ENCODE data around the gene MECP2. TPM values are rescaled to one million over a fixed set of nuclear protein-coding genes. Genes with fewer than 3 reads are reported as not detected.
A peak's percentile ranks its signal among the peaks of the same experiment; 100 is the strongest.

Gene MECP2
- total RNA-seq, 4 donors from 2014 or later = 47.7 to 93.3 (median 61.1) TPM

DNA sequence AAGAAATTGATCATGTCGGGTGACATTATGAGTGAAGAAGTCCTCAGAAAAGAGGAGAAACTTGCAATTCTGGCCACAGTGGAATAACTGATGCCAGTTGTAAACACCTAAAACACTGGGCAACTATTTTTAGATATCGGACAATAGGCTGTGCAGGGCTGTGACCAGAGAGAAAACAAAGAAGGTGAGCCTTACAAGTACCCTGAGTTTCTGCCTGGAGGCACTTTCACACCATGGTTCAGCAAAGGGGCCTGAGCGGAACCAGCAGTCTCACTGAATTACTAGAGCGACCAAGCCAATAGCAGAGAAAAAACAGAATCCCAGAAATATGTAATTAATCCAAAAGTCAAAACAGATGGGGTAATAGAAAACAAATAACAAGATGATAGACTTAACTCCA lies 89.0 kb downstream of the MECP2 start:
- DNase-seq = no peak
- Histone ChIP-seq H3K4me1 (peaks cover 0 to 5% of the 10 kb centered on the region in 2 donors), H3K4me3 (replicated peaks in 1 of 3) (no peak overlapping the region), H3K9me3 (no peaks in the 10 kb centered on the region), H3K27me3 (no peaks in the 10 kb centered on the region), H3K27ac (no peak overlapping the region), H3K36me3 (no peaks in the 10 kb centered on the region)
- WGBS, 2 donors = 47 to 86% methylated on average over 4 of the region's 4 CpGs
- intact Hi-C loops (cut with DNase I) = no loop called here
- TF ChIP-seq, protein P1, sequence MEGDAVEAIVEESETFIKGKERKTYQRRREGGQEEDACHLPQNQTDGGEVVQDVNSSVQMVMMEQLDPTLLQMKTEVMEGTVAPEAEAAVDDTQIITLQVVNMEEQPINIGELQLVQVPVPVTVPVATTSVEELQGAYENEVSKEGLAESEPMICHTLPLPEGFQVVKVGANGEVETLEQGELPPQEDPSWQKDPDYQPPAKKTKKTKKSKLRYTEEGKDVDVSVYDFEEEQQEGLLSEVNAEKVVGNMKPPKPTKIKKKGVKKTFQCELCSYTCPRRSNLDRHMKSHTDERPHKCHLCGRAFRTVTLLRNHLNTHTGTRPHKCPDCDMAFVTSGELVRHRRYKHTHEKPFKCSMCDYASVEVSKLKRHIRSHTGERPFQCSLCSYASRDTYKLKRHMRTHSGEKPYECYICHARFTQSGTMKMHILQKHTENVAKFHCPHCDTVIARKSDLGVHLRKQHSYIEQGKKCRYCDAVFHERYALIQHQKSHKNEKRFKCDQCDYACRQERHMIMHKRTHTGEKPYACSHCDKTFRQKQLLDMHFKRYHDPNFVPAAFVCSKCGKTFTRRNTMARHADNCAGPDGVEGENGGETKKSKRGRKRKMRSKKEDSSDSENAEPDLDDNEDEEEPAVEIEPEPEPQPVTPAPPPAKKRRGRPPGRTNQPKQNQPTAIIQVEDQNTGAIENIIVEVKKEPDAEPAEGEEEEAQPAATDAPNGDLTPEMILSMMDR (IDR thresholded peaks at IDR 0.05) = no peak
- TF ChIP-seq POLR2A (IDR thresholded peaks at IDR 0.05) = no peak

DNA sequence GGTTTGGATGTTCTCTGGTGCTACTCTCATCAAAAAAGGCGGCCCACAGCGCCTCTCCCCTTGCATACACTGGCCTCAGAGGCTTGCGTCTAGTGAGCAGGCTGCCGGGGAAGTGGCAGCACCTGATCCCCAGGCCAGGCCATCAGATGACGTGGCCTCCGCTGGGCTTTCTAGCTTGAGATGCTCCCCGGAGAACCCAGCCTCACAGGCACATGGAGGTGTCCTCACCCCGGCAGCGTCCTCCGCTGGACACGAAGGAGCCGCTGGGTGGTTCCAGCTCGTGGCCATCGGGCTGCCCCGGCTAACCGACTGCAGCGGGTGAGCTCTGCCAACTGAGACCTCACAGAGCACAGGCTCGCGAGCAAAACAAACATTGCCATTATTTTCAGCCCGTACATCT lies 90.6 kb downstream of the MECP2 start:
- Histone ChIP-seq H3K27me3 (no peaks in the 10 kb centered on the region), H3K27ac (no peak overlapping the region), H3K36me3 (no peaks in the 10 kb centered on the region), H3K4me3 (replicated peaks in 1 of 3) (no peak overlapping the region), H3K9me3 (no peaks in the 10 kb centered on the region), H3K4me1 (peaks cover under 1 to 5% of the 10 kb centered on the region in 2 donors)
- no peak for TF ChIP-seq POLR2A (IDR thresholded peaks at IDR 0.05)
- TF ChIP-seq, protein P1 (IDR thresholded peaks at IDR 0.05) = no peak
- WGBS, 2 donors = 81% methylated on average over 5 of the region's 20 CpGs; no CpG with 5 or more reads in 1 of the 2 donors
- intact Hi-C loops (cut with DNase I) = no loop called here
- DNase-seq = no peak

DNA sequence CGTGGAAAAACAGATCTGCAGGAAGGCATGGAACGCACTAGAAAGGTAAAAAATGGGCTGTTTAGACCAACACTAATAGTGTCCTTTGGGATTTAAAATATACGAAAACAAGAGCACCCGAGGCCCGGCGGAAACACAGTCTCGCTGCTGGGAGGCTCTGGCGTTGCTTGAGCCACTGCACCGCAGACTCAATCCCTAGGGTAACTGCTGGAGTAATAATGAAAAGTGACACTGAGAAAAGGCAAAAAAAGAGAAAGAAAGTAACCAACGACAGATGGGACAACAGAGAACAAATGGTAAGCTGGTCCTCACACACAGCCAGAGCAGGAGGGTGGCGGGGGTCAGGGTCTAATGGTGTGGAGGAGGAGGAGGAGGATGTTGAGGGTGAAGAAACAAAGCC lies 93.2 kb downstream of the MECP2 start:
- no peaks in the 10 kb centered on the region for H3K36me3 ChIP-seq
- intact Hi-C loops (cut with DNase I) = no loop called here
- TF ChIP-seq POLR2A (IDR thresholded peaks at IDR 0.05) = no peak
- TF ChIP-seq, protein P1 (IDR thresholded peaks at IDR 0.05) = no peak
- no peaks in the 10 kb centered on the region for H3K27me3 ChIP-seq
- no peak overlapping the region for H3K27ac ChIP-seq
- no peak overlapping the region for H3K4me3 ChIP-seq (replicated peaks in 1 of 3)
- H3K9me3 ChIP-seq = no peaks in the 10 kb centered on the region
- DNase-seq = no peak
- WGBS, 2 donors = 71 to 85% methylated on average over 11 of the region's 11 CpGs
- H3K4me1 ChIP-seq = peaks cover 0 to 4% of the 10 kb centered on the region in 2 donors

DNA sequence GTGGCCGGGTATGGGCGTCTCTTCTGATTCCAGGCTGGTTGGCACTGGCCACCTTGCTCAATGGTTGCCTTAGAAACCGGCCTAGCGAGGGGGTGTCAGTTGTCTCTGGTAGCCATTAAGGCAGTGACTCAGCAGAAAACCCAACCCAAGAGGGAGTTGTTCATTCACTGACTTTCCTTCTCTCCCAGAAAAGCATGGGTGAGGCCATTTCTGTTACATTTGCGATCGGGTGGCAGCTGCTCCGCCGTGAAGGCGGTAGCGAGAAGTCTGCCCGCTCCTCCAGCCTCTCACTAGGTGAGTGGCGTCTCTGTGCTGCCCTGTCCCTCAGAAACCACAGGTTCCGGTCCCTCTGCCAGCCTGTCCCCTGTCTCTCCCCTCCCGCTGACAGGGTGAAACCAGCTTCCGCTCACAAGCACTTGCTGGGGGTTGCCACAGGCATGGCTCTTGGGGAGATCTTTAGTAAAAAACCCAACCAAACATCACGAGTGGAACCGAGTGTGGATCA lies 95.2 kb downstream of the MECP2 start:
- no peaks in the 10 kb centered on the region for H3K36me3 ChIP-seq
- no peaks in the 10 kb centered on the region for H3K9me3 ChIP-seq
- H3K4me1 ChIP-seq = peaks cover 0 to 4% of the 10 kb centered on the region in 2 donors
- no peak for TF ChIP-seq POLR2A (IDR thresholded peaks at IDR 0.05)
- TF ChIP-seq, protein P1 (IDR thresholded peaks at IDR 0.05) = no peak
- H3K27ac ChIP-seq = no peak overlapping the region
- no peak overlapping the region for H3K4me3 ChIP-seq (replicated peaks in 1 of 3)
- no peaks in the 10 kb centered on the region for H3K27me3 ChIP-seq
- DNase-seq = peak in 1 of 2 donors; percentile 39
- intact Hi-C loops (cut with DNase I) = no loop called here
- 72 to 82% methylated on average over 11 to 15 of the region's 17 CpGs for WGBS, 2 donors

DNA sequence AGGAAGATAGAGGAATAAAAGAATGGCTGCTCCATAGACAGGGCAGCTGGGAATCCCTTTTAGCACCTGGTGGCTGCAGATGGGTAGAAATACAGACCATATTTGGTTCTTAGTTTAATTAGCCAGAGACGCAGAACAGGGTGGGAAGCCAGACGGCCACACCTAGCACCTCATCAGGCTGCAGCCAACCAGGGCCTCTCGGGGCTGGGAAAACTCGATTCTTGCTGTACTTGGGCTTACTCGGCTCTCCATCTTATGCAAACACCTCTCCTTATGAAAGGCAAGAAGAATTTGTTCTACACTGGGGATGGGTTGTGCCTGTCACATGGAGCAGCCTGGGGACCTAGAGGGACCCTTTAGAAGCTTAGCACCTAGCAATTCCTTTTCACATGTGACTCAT lies 97.5 kb downstream of the MECP2 start:
- WGBS, 2 donors = 47% methylated on average over 3 of the region's 5 CpGs
- H3K4me3 ChIP-seq (replicated peaks in 1 of 3) = no peak overlapping the region

More for the DNA sequence above, 97.5 kb downstream of the MECP2 start:
- no peak overlapping the region for H3K27ac ChIP-seq
- H3K36me3 ChIP-seq = no peaks in the 10 kb centered on the region
- H3K27me3 ChIP-seq = no peaks in the 10 kb centered on the region
- TF ChIP-seq POLR2A (IDR thresholded peaks at IDR 0.05) = no peak
- TF ChIP-seq, protein P1 (IDR thresholded peaks at IDR 0.05) = no peak
- no peaks in the 10 kb centered on the region for H3K9me3 ChIP-seq
- intact Hi-C loops (cut with DNase I) = no loop called here
- peaks cover 0 to 4% of the 10 kb centered on the region in 2 donors for H3K4me1 ChIP-seq
- no peak for DNase-seq

Data from thyroid gland (tissue), 4 donors.